MV-4-11 (cell line): ENCODE data around the gene MYBPC2.
A peak's percentile ranks its signal among the peaks of the same experiment; 100 is the strongest.

ENCODE experiments used
- DNase-seq: peaks from one replicate; lab custom pipeline; 2025; lab: John Stamatoyannopoulos, UW

MYBPC2 gene

GRCh38 chr19:50410109-50410508, 22.6 kb upstream of the MYBPC2 start:
- DNase-seq: no peak

DNA sequence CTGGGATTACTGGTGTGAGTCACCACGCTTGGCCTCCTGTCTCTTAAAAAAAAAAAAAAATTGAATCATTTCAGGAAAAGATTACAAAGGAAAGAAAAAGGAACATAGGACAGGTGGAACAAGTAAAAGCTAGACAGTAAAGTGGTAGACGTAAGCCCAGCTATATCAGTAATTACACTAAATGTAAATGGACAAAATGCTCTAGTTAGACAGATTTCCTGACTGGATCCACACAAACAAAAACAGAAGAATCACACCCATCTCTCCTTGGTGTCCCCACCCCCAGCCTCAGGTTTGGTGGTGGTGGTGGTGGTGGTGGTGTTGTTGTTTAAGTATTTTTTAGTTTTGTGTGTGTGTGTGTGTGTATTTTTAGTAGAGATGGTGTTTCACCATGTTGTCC, 20.3 kb upstream of the MYBPC2 start:
- DNase-seq: no peak

DNA sequence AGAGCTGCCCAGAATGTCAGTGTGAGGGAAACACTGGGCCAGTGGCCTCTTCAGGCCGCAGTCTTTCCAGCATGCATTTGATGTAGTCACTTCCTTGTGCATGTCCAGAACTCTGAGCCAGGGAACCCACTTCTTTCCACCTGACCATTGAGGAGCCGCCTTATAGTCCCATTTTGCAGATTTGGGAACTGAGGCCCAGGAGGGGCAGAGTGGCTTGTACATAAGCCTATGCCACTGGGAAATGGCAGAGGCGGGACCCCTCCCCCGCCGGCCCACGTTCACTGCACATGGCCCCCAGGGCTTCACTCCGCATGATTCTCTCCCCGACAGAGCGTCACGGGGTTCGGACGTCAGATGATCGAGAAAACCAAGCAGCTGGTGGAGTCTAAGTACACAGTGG, 19.6 kb upstream of the MYBPC2 start:
- no peak for DNase-seq

GRCh38 chr19:50413531-50413930, 19.2 kb upstream of the MYBPC2 start:
- DNase-seq: no peak

DNA sequence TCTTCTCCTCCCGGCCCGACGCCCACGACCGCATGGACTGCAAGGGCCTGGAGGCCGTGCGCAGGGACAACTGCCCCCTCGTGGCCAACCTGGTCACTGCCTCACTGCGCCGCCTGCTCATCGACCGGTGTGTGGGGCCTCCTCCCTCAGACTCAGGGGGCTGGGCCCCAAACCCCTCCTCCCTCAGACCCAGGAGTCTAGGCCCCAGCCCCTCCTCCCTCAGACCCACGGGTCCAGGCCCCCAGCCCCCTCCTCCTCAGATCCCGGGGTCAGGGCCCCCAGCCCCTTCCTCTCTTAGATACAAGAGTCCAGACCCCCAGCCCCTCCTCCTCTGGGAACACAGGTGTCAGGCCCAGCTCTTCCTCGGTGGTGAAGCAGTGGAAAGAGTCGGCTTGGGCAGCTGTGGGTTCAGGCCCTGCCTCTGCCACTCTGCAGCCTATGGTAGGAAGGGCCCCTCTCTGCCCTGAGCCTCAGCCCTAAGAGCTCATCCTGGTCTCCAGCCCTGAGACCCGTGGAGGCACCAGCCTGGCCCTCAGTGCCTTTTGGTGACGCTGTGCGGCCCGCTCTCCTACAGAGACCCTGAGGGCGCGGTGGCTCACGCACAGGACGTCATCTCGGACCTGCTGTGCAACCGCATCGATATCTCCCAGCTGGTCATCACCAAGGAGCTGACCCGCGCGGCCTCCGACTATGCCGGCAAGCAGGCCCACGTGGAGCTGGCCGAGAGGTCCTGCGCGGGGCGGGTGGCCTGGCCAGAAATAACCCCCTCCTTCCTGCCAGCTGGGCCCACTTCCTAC, 17.6 kb upstream of the MYBPC2 start:
- DNase-seq: peak; percentile 75

- peak; percentile 90 for DNase-seq
These were observed 17.0 kb upstream of the MYBPC2 start for GRCh38 chr19:50415661-50416033.

DNA sequence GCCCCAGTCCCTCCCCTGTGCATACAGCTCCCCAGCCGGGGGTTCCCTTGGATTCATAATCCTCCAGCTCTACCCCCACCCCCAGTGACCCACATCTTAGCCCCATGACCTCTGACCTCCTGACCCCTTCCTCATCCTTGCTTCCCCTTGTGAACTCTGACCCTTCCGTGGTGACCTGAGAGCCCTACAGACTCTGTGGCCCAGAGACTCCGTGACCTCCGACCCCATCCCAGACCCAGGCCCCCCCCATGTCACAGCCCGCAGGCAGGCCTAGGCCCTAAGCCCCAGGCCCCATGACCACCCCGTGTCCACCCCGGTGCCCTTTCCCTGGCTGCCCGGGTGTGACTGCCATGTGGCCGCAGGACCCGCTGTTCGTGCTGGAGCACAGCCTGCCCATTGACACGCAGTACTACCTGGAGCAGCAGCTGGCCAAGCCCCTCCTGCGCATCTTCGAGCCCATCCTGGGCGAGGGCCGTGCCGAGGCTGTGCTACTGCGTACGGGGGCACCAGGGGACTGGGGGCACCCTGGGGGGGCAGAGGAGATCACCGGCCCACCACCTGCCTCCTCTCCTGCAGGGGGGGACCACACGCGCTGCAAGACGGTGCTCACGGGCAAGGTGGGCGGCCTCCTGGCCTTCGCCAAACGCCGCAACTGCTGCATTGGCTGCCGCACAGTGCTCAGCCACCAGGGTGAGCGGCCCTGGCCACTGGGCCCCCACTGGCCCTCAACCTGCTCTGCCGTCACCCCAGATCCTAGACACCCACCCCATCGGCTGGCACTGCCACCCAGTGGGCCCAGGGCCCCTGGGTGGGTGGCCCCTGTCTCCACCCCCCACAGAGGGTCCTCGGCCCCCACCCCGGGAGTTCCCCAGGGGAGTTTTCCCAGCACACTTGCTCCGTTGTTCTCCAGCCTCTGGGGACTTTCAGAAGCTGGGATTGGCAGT, 16.4 kb upstream of the MYBPC2 start:
- DNase-seq: no peak

DNA sequence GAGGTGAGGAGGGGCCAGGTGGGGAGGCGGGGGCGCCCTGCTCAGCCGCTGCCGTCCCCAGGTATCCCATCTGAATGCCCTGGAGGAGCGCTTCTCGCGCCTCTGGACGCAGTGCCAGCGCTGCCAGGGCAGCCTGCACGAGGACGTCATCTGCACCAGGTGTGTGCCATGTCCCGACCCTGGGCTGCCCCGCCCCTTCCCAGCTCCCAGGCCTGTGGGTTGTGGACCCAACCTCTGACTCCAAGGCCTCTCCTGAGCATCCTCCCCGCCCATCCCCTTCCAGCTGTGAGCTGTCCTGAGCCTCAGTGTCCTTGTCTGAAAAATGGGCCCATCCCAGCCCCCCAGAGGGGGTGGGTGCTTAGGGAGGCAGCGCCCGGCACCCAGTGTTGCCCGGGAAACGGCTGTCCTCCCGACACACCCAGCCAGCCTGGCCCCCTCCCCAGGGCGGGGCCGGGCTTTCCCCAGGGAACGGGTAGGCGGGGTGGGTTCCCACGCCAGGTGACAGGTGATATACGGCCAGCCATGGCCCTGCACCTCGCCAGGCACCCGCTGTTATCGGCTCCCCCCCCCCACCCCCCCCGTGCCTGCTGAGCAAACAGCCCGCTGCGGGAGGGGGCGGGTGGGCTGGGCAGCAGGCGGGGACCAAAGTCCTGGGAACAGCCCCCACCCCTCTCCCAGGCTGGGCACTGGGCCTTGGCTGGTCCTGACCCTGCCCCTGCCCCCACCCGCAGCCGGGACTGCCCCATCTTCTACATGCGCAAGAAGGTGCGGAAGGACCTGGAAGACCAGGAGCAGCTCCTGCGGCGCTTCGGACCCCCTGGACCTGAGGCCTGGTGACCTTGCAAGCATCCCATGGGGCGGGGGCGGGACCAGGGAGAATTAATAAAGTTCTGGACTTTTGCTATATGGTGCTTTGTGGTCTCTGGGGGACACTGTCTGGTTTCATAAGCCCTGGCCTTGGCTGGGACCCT, 15.3 kb upstream of the MYBPC2 start:
- no peak for DNase-seq

GRCh38 chr19:50418176-50419021, 14.3 kb upstream of the MYBPC2 start, which contains the start of gene SPIB:
TSS of gene SPIB (plus strand) at chr19:50418938. CDS start at chr19:50418963, 25 bp downstream.
- peak; percentile 18 for DNase-seq

GRCh38 chr19:50419022-50419579, 13.6 kb upstream of the MYBPC2 start:
- no peak for DNase-seq

DNA sequence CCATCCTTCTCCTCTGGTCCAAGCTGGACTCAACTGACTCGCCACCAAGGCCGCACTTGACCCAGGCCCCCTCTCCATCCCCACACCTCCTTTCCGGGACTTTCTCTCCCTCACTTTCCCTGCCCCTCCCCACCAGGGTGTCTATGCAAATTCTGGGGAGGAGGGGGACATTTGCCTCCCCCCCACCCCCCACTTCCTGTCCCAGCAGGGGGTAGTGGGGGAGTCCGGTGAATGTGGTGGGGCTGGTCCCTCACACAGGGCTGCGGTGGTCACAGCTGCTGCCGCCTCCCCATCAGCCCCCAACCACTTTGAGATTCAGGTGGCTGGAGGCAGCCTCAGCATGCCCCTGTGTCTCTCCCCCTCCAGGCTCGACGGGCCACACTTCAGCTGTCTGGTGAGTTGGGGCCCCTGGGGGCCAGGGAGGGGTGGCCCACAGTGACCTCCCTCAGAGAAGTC, 13.1 kb upstream of the MYBPC2 start:
- DNase-seq: no peak

- DNase-seq: no peak
These were observed 12.6 kb upstream of the MYBPC2 start for GRCh38 chr19:50420127-50420526.

DNA sequence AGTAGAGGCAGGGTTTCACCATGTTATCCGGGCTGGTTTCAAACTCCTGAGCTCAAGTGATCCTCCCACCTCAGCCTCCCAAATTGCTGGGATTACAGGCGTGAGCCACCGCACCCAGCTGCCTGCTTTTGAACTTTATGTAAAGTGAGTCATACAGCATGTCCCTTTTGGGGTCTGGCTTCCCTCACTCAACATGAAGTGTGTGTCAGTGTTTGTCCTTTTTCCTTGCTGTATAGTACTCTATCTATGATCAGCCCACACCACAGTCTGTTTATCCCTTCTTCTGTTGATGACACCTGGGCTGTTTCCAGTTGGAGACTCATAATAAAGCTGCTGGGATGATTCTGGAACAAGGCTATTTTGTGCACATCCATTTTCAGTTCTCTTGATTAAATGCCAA, 11.9 kb upstream of the MYBPC2 start:
- DNase-seq: no peak

- no peak for DNase-seq
These were observed 10.1 kb upstream of the MYBPC2 start for GRCh38 chr19:50422397-50423278.

- no peak for DNase-seq
These were observed 9.2 kb upstream of the MYBPC2 start for GRCh38 chr19:50423279-50424113.

GRCh38 chr19:50425581-50425980, 7.1 kb upstream of the MYBPC2 start:
- DNase-seq: no peak

GRCh38 chr19:50427318-50427925, 5.3 kb upstream of the MYBPC2 start:
- DNase-seq: no peak

DNA sequence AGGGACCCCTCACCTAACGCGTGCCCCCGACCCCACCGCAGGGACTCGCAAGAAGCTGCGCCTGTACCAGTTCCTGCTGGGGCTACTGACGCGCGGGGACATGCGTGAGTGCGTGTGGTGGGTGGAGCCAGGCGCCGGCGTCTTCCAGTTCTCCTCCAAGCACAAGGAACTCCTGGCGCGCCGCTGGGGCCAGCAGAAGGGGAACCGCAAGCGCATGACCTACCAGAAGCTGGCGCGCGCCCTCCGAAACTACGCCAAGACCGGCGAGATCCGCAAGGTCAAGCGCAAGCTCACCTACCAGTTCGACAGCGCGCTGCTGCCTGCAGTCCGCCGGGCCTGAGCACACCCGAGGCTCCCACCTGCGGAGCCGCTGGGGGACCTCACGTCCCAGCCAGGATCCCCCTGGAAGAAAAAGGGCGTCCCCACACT, 4.7 kb upstream of the MYBPC2 start:
- DNase-seq: peak; percentile 97
